WTC11 (cell line): ENCODE results near the gene ALMS1.

Source experiments
- NFYB ChIP-seq: sonication (generic); formaldehyde crosslinking; conservative IDR thresholded peaks from 2 replicates; pipeline ENCODE4 v1.8.0; 2022; ENCODE audit warnings: low read depth, missing genetic modification reagents
- PRRX2 ChIP-seq: fragments of 250-450 bp; sonication (Bioruptor Pico); IDR thresholded peaks from 2 replicates; pipeline ENCODE4 v1.8.0; 2021; ENCODE audit warnings: mild to moderate bottlenecking
- TEAD4 ChIP-seq: sonication (generic); formaldehyde crosslinking; IDR thresholded peaks from 2 replicates; pipeline ENCODE4 v1.8.0; 2022; ENCODE audit warnings: mild to moderate bottlenecking, missing genetic modification reagents
- TP53 ChIP-seq: sonication (generic); formaldehyde crosslinking; IDR thresholded peaks from 2 replicates; pipeline ENCODE4 v1.8.1; 2023; ENCODE audit warnings: mild to moderate bottlenecking, missing genetic modification reagents
- TF ChIP-seq, protein P1 (sequence below): fragments of 200-600 bp; IDR thresholded peaks from 2 replicates; pipeline ENCODE4 v1.8.0; 2022; ENCODE audit warnings: antibody characterized with exemption
- TF ChIP-seq, protein P2 (sequence below): sonication (generic); formaldehyde crosslinking; conservative IDR thresholded peaks from 2 replicates; pipeline ENCODE4 v1.8.1; 2022; ENCODE audit warnings: mild to moderate bottlenecking, missing genetic modification reagents
- TF ChIP-seq, protein P3 (sequence below): sonication (generic); formaldehyde crosslinking; IDR thresholded peaks from 2 replicates; pipeline ENCODE4 v1.8.0; 2022; ENCODE audit warnings: missing genetic modification reagents
- TF ChIP-seq, protein P4 (sequence below): sonication (generic); formaldehyde crosslinking; IDR thresholded peaks from 2 replicates; pipeline ENCODE4 v1.8.1; 2023; ENCODE audit warnings: mild to moderate bottlenecking, missing genetic modification reagents, moderate library complexity

DNA sequence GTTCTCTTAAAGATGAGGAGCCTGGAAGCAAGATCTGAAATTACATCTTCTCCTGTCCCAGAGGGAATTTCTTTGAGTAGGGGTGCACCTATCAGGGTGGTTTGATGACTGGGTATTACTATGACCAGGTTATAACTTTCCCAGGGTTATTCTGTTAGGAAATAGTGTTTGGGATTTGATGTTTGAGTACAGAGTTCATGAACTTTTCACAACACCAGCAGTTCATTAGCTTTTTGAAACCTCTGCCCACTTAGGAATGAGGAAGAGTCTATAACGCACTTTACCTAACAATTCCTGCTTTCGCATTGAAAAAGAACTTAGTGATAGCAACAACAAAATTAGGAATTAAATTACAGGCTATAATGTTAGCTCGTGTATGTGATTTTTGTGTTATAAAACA is 58.6 kb downstream of the ALMS1 start:
- TF ChIP-seq, protein P1, sequence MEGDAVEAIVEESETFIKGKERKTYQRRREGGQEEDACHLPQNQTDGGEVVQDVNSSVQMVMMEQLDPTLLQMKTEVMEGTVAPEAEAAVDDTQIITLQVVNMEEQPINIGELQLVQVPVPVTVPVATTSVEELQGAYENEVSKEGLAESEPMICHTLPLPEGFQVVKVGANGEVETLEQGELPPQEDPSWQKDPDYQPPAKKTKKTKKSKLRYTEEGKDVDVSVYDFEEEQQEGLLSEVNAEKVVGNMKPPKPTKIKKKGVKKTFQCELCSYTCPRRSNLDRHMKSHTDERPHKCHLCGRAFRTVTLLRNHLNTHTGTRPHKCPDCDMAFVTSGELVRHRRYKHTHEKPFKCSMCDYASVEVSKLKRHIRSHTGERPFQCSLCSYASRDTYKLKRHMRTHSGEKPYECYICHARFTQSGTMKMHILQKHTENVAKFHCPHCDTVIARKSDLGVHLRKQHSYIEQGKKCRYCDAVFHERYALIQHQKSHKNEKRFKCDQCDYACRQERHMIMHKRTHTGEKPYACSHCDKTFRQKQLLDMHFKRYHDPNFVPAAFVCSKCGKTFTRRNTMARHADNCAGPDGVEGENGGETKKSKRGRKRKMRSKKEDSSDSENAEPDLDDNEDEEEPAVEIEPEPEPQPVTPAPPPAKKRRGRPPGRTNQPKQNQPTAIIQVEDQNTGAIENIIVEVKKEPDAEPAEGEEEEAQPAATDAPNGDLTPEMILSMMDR = no peak
- TF ChIP-seq TEAD4 (CRISPR knock-in tag) (no peak), TP53 (CRISPR knock-in tag) (no peak), NFYB (CRISPR knock-in tag) (no peak), PRRX2 (no peak)
- TF ChIP-seq, protein P2, sequence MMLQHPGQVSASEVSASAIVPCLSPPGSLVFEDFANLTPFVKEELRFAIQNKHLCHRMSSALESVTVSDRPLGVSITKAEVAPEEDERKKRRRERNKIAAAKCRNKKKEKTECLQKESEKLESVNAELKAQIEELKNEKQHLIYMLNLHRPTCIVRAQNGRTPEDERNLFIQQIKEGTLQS (CRISPR knock-in tag) = no peak
- TF ChIP-seq, protein P3, sequence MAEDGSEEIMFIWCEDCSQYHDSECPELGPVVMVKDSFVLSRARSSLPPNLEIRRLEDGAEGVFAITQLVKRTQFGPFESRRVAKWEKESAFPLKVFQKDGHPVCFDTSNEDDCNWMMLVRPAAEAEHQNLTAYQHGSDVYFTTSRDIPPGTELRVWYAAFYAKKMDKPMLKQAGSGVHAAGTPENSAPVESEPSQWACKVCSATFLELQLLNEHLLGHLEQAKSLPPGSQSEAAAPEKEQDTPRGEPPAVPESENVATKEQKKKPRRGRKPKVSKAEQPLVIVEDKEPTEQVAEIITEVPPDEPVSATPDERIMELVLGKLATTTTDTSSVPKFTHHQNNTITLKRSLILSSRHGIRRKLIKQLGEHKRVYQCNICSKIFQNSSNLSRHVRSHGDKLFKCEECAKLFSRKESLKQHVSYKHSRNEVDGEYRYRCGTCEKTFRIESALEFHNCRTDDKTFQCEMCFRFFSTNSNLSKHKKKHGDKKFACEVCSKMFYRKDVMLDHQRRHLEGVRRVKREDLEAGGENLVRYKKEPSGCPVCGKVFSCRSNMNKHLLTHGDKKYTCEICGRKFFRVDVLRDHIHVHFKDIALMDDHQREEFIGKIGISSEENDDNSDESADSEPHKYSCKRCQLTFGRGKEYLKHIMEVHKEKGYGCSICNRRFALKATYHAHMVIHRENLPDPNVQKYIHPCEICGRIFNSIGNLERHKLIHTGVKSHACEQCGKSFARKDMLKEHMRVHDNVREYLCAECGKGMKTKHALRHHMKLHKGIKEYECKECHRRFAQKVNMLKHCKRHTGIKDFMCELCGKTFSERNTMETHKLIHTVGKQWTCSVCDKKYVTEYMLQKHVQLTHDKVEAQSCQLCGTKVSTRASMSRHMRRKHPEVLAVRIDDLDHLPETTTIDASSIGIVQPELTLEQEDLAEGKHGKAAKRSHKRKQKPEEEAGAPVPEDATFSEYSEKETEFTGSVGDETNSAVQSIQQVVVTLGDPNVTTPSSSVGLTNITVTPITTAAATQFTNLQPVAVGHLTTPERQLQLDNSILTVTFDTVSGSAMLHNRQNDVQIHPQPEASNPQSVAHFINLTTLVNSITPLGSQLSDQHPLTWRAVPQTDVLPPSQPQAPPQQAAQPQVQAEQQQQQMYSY (CRISPR knock-in tag) = no peak
- TF ChIP-seq, protein P4, sequence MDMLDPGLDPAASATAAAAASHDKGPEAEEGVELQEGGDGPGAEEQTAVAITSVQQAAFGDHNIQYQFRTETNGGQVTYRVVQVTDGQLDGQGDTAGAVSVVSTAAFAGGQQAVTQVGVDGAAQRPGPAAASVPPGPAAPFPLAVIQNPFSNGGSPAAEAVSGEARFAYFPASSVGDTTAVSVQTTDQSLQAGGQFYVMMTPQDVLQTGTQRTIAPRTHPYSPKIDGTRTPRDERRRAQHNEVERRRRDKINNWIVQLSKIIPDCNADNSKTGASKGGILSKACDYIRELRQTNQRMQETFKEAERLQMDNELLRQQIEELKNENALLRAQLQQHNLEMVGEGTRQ = no peak
